ENCODE results near the gene IDH3A.

GRCh38 chr15:78110916-78111475 is 38.2 kb upstream of the IDH3A start:
- TF ChIP-seq POU6F1 (CRISPR knock-in tag; IDR thresholded peaks at IDR 0.05; ENCODE audit: borderline replicate concordance, low read depth) (no peak), ZNF70 (CRISPR knock-in tag; IDR thresholded peaks at IDR 0.05) (no peak), ZFP3 (CRISPR knock-in tag; IDR thresholded peaks at IDR 0.05) (no peak), OSR1 (CRISPR knock-in tag; IDR thresholded peaks at IDR 0.05) (no peak), CREB5 (CRISPR knock-in tag; IDR thresholded peaks at IDR 0.05; ENCODE audit: low read depth) (no peak), GLIS3 (CRISPR knock-in tag; IDR thresholded peaks at IDR 0.05) (no peak)

All from SK-N-SH treated with all-trans-retinoic acid at 6 μM for 48 hours (cell line).